GM12874 (cell line): Measurements from ENCODE around the gene SCN10A.

Source experiments
- CTCF ChIP-seq: IDR thresholded peaks from 2 replicates; pipeline ENCODE4 v1.5.1; 2011; ENCODE audit warnings: low read depth, mild to moderate bottlenecking, control low read depth, low read length, moderate library complexity; ENCODE audit not compliant: insufficient read depth

The SCN10A gene

GRCh38 chr3:38721207-38721772, 94.7 kb downstream of the SCN10A start:
- TF ChIP-seq CTCF: no peak

GRCh38 chr3:38720465-38720864, 95.6 kb downstream of the SCN10A start:
- TF ChIP-seq CTCF: no peak

GRCh38 chr3:38717355-38718240, 98.4 kb downstream of the SCN10A start:
- no peak for TF ChIP-seq CTCF

GRCh38 chr3:38713121-38713520, 102.9 kb downstream of the SCN10A start:
- no peak for TF ChIP-seq CTCF

- no peak for TF ChIP-seq CTCF
These were observed 104.7 kb downstream of the SCN10A start for GRCh38 chr3:38711321-38711720.

GRCh38 chr3:38707730-38708129, 108.3 kb downstream of the SCN10A start:
- peak; percentile 41; the same call in 1 of the 2 replicates for TF ChIP-seq CTCF

- TF ChIP-seq CTCF: no peak
These were observed 109.1 kb downstream of the SCN10A start for GRCh38 chr3:38706961-38707360.
